ENCODE data around the gene ZNF621.
A peak's percentile ranks its signal among the peaks of the same experiment; 100 is the strongest.
"Not testable (repeated sequence)": the region's sequence is repeated elsewhere in the genome, so short reads cannot be mapped to it uniquely, and the experiment has no call there.

ZNF621 gene

DNA sequence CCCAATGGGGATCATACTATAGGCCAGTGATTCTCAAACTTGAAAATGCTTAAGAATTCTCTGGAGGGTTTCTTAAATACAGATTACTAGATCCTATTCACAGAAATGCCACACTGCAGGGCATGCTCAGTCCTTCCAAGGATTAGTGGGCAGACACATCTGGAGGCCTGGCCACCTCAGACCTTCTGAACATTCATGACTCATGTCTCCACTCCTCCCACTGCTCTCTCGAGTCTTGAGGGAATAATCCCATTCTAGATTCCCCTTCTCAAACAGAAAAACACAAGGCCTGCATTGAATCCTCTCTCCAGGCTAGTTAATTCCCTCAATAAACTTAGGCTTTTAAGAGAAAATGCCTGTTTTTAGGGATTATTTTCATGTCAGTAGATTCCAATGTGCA is 22.1 kb downstream of the ZNF621 start:
- DNase-seq, result no peak

DNA sequence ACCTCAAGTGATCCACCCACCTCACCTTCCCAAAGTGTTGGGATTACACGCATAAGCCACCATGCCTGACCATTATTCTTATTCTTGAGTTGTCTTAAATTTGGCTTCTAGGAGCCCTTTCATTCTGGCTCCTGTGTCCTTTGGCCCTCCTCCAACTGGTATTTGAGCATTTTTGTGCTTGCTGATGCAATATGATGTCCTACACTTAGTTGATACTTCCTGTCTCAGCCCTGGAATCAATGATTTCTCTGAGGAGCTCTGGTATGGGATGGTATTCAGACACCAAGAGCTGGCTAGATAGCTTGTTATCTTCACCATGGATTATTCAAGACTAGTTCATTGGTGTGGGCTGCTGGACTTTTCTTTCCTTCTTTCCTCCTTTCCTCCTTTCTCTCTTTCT is 25.4 kb downstream of the ZNF621 start:
- DNase-seq, result no peak

DNA sequence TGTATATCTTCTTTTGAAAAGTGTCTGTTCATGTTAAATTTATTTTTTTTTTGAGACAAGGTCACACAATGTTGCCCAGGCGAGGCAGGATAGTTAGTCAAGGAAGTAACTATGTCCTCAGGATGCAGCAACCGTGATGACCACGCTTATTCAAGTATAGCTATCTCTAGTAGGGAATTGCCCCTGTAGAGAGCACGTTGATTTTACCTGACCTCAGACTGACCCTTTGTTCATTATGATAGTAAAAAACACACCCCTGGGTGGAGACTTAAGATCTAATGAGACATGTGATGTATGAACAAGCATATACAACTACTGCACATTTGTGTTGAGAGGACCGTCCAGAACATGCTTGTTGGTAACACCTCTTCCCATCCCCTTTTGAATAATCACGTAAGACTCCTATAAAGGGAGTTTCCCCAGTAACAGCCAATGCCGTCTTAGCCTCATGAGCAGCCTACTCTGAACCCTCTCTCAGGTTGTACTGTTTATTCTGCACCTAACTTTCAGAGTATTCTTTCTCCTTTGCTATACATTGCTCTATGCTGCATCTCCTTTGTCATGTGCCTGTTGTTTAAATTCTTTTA is 32.9 kb downstream of the ZNF621 start:
- no peak for DNase-seq

DNA sequence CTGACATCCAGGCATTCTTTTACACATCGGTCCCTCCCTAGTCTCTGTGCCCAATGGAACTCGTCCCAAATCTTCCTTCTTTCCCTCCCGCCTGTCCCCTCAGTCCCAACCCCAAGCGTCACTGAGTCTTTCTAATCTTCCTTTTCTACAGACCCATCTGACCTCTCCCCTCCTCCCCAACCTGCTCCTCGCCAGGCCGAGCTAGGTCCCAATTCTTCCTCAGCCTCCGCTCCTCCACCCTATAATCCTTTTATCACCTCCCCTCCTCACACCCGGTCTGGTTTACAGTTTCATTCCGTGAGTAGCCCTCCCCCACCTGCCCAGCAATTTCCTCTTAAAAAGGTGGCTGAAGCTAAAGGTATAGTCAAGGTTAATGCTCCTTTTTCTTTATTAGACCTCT is 37.7 kb downstream of the ZNF621 start:
- DNase-seq, result not testable (repeated sequence)

DNA sequence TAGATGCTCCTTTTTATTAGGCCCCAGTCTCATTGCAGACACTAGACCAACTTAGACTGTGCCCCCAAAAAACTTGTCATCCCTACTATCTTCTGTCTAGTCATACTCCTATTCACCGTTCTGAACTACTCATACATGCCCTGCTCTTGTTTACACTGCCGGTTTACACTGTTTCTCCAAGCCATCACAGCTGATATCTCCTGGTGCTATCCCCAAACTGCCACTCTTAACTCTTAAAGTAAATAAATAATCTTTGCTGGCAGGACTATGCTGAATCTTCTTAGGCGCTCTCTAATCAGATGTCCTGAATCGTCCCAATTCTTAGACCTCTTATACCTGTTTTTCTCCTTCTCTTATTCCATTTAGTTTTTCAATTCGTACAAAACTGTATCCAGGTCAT is 40.9 kb downstream of the ZNF621 start:
- DNase-seq, result not testable (repeated sequence)

DNA sequence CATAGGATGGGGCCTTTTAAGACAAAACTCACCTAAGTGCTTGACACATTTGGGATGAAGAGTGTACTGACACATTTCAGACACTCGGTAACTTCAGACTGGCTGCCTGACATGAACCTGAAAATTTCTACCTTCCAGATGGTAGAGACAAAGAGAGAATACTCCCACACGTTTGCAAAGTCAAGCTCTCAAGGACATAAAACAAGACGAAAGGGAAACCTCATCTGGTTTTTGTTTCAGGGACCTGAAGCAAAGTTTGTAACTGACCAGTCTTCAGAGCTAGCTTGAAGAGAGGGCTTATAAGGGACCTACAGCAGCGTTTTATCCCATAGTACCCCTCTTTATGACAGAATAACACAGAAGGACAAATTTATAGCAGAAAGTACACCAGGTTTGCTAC is 41.9 kb downstream of the ZNF621 start:
- DNase-seq, result no peak

DNA sequence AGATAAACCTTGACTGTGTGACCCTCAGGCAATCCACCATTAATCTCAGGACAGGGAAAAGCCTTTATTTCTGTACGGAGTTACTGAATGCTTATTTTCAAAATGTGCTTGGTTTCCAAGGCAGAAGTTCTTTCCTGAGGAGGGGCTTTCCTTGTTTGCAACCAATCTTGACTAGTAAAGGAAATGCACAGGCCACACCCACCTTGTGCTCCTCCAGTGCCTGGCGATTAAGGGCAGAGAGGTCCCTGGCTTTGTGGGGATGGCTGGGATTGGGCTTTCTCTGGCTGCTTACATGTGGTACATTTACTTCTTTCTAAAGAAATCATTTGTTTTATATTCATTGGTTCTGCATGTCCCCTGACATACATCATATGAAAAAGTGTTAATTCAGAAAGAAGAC is 47.8 kb downstream of the ZNF621 start:
- no peak for DNase-seq

DNA sequence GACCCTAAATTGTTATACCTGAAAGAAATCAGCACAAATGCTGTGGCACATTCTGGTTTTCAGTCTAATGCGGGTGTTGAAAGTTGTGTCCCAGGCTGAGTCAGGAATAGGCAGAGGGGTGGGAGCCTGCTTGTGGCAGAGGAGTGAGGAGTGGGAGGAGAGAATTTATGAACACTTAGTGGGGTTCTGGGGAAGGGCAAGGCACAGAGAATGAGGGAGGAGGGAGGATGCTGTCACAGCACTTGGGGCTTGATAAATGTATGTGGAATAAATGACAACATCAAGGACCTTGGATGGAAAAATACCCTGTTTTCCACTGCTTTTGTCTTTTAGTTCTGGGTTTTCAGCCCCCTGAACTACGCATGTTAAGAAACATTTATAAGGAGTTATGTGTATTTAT is 49.3 kb downstream of the ZNF621 start:
- no peak for DNase-seq

DNA sequence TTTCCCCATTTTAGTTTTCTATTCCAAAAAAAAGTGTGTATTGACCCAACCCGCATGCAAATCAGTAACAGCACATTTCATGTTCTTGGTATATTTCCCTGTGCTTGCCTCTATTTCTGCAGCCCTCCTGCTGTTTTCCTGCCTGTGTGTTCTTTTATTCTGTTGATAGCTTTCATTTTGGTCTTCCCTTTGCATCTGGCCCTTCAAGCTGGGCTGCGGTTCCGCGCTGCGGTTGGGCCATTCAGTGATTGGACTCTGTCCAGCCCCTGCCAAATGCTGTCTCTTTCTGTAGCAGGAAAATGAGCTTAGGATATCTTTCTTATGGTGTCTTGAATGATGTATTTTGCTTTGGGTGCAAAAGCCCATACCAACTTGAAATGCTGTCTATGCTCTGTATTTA is 49.9 kb downstream of the ZNF621 start:
- no peak for DNase-seq

DNA sequence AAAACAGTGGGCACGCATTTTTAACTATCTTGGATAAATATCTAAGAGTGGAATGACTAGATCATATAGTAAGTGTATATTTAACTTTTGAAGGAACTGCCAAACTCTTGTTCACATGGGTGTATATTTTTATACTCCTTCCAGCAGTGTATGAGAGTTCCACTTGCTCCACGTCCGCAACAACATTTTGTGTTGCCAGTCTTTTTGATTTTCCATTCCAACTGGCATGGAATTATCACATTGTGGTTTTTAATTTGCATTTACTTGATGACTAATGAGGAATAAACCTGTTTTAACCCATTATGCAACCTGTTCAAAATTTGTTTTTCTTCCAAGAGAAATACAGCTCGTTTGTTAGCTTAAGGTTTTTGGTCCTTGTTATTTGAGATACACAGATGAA is 51.6 kb downstream of the ZNF621 start:
- DNase-seq, result no peak

DNA sequence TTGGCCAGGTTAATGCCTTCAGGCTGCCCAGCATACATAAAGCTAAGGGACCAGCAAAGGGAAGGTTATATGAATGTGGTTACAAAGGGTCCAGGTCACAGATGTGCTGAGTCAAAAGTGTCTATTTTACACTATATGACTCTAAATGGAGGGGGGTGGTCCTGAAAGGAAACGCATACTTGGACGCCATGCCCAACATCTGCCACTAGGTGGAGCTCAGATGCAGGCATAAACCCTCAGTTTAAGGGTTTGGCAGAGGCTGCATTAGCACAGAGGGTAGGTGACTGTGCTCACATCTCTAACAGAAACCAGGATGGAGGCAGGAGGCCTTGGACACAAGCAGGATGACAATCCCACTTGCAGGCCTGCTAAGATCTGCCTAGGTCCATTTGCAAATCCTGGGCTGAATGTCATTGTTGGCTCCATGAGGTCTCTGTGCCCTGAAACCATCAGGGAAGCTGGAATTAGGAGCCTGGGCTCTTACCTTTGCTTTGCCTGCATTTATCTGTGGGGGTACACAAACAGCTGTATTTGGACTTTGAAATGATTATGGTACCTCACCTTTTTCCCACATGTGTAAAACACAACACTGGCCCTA is 55.8 kb downstream of the ZNF621 start:
- DNase-seq, result peak; percentile 46

DNA sequence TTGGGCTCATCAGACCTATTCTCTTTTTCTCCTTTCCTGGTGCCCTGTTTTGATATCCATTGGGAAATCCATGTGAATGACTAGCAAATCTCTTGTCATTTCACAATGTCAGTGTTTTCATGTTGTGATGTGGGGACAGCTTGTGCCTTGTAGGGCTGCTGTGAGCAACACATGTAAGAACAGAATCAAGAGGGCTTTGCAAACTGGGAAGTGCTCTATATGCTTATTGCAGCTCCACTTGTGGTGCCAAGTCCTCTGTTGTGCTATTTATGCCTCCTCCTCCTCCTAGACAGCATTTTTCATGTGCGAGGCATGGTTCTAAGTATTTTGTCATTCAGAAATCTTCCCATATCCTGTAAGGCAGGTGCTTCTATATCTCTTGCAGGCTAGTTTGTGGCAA is 56.4 kb downstream of the ZNF621 start:
- DNase-seq, result no peak

DNA sequence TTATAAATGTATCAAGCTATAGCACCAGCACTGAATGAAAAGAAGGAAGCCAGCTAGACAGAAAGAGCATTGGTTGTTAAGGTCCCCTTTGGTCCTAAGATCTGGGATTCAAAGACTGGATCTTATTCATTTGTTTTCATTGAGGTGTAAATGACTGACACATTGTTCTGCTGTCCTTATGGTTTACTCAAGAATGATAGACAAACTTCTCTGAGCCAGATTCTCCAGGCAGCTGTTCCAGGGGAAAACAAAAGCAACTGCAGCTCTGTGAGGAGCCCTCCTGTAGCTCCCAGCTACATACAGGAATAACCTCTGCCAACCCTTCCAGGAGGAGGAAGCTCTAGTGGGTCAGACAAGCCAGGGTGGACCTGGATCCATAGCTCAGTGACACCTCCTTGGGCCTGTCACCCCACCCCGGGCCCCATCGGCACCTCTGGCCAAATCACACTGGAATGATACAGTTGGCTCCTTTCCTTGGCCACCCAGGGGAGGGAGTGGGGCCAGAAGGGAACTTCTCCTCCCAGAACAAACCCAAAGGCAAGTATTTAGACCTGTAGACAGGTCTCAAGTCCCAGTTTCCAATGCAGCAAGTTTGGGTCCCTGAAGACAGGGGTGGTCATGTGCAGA is 57.8 kb downstream of the ZNF621 start:
- no peak for DNase-seq

DNA sequence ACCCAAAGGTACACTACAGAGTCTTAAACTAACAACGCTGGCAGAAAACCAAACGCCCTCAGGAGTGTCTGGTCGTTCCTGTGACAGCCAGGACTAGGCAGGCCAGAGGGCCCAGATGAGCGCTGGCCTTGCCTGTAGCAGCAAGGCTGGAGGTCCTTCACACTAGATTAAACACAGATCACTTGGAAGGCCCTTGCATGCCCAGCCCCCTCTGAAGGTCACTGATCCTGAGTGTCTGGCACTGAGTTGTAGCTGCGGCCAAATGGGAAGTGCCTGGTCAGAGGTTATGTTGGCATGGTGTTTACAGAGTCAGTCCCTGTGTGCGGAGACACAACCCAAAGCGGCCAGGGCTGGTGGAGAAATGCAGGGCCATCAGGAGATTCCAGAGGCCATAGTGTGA is 58.9 kb downstream of the ZNF621 start:
- DNase-seq, result no peak

DNA sequence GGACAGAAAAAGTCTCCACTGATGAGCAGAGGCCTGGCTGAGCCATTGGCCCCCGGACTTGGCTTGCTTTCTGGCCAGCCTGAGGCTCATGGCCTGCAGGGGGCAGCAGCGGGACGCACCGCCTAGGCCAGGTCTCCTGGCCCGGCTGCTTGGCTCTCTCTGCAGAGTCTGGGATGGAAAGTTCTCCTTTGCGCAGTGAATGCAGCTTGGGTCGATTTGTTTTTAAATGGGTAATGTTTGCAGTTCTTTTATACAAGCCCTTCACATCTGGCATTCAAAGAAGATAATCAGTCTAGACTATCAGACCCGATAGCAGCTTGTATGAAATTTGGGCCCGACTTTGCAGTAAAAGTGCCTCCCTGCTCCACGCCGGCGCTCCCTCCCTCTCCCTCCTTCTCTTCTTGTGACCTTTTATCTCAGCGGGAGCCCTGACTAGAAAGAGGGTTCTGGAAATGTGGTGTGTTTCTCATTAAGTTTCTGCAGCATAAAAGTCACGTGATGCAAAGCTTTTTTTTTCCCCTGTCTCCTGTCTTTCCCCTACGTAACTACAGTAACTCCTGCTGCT is 59.9 kb downstream of the ZNF621 start:
- peak; percentile 68 for DNase-seq

DNA sequence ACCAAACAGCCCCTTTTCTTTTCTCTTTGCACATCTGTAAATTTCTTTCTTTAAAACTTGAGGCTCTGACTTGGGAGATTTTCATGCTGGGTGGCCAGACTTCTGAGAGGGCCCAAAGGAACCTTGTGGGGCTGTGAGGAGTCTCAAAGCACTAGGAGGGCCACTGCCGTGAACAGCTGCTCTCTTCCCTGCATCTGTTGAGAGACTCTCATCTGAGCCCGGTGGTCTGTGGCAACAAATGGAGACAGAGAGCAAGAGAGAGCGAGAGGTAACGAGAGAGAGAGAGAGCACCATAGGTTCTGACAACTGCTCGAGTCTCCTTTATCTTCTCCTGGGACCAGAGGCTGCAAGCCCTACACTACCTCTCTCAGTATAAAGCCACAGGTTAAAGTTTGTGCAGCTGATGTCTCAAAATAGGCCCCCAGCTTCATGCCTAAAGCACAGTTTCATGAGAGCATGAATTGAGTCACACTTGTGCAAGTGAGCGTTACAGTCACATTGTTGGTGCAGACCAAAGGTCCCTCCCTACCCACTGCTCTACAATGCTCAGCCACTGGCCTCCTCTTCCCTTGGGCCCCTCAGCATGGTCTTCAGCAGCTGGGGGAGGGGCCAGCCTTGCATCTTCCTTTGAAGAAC is 60.7 kb downstream of the ZNF621 start:
- no peak for DNase-seq

DNA sequence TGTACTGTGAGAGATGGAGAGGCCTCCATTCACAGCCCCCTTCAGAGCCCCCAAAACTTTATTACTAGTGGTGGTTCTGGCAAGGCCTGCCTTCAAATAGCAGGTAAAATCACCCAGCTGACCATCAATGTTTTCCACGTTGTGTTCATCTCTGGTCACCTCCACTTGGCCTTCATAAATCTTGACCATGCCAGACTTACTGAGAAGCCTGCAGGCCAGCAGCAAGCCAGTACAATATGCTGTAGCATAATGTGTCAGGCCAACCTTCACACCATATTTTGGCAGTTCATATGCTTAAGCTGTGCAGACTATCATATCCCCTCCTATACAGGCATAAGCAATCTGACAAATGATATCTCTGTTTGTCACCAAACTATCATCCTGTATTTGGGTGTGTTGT is 62.1 kb downstream of the ZNF621 start:
- no peak for DNase-seq

DNA sequence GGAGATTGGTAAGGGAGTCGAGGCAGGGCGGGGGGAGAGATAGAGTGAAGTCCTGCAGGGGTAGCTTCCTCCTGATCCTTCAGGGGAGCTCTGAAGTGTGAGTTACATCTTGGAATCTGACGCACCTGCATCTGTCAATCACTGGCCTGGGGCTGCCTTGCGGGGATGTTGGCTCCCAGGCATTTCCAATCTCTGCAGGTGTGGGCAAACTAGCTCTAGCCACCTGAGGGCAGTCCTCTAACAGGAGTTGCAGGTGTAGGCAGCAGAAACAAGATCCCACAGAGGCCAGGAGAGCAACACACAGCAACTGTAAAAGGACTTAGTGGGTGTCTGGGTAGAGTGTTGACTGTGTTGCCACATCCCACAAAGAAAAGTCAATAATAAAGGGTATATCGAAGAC is 63.6 kb downstream of the ZNF621 start:
- no peak for DNase-seq

All from NCI-H510A treated with DMSO at 0.1 percent for 48 hours (cell line).